ENCODE results near the gene CPNE1. TPM values are rescaled to one million over a fixed set of nuclear protein-coding genes. Genes with fewer than 3 reads are reported as not detected.
A peak's percentile ranks its signal among the peaks of the same experiment; 100 is the strongest.

Gene CPNE1
- total and polyA plus RNA-seq, 11 donors, result 25.7 to 75.6 (median 56.0) TPM

GRCh38 chr20:35602851-35603495 lies 61.7 kb downstream of the CPNE1 start:
- H3K4me1 ChIP-seq, result peaks cover 3 to 19% (median 15%) of the 10 kb centered on the region in 12 donors
- no peak overlapping the region for H3K27ac ChIP-seq
- H3K27me3 ChIP-seq, result peaks cover 0 to 35% (median 13%) of the 10 kb centered on the region in 9 donors
- WGBS, 4 donors, result 93 to 96% (median 95%) methylated on average over 14 to 15 of the region's 15 CpGs
- no peak overlapping the region for H3K4me3 ChIP-seq
- no peak for TF ChIP-seq POLR2A (IDR thresholded peaks at IDR 0.05)
- no peak for TF ChIP-seq CTCF (IDR thresholded peaks at IDR 0.05)
- H3K36me3 ChIP-seq, result no peaks in the 10 kb centered on the region
- no peak for ATAC-seq
- intact Hi-C loops (cut with DNase I), result loop anchor here in 6 of 10 donors (5.0 to 10.0 kb wide), 4 partner anchors 59 to 284 kb away; partner anchors contain the start of genes CPNE1 (in 1 of the 6) and RBM12 (in 1 of the 6)
- no peak for DNase-seq
- H3K9me3 ChIP-seq, result no peaks in the 10 kb centered on the region

- Histone ChIP-seq H3K27ac (no peak overlapping the region), H3K9me3 (no peaks in the 10 kb centered on the region), H3K4me1 (peaks cover 3 to 19% (median 15%) of the 10 kb centered on the region in 12 donors), H3K36me3 (no peaks in the 10 kb centered on the region), H3K4me3 (peak overlapping the region; percentile 21 to 63 (median 52)), H3K27me3 (peaks cover 0 to 35% (median 13%) of the 10 kb centered on the region in 9 donors)
- intact Hi-C loops (cut with DNase I), result loop anchor here in 6 of 10 donors (5.0 to 10.0 kb wide), 4 partner anchors 60 to 285 kb away; partner anchors contain the start of genes CPNE1 (in 1 of the 6) and RBM12 (in 1 of the 6)
- no peak for DNase-seq
- no peak for ATAC-seq
- 26 to 52% (median 37%) methylated on average over 15 to 30 of the region's 30 CpGs for WGBS, 4 donors
- no peak for TF ChIP-seq POLR2A (IDR thresholded peaks at IDR 0.05)
- no peak for TF ChIP-seq CTCF (IDR thresholded peaks at IDR 0.05)
Measured at GRCh38 chr20:35601990-35602389, 62.7 kb downstream of the CPNE1 start.

DNA sequence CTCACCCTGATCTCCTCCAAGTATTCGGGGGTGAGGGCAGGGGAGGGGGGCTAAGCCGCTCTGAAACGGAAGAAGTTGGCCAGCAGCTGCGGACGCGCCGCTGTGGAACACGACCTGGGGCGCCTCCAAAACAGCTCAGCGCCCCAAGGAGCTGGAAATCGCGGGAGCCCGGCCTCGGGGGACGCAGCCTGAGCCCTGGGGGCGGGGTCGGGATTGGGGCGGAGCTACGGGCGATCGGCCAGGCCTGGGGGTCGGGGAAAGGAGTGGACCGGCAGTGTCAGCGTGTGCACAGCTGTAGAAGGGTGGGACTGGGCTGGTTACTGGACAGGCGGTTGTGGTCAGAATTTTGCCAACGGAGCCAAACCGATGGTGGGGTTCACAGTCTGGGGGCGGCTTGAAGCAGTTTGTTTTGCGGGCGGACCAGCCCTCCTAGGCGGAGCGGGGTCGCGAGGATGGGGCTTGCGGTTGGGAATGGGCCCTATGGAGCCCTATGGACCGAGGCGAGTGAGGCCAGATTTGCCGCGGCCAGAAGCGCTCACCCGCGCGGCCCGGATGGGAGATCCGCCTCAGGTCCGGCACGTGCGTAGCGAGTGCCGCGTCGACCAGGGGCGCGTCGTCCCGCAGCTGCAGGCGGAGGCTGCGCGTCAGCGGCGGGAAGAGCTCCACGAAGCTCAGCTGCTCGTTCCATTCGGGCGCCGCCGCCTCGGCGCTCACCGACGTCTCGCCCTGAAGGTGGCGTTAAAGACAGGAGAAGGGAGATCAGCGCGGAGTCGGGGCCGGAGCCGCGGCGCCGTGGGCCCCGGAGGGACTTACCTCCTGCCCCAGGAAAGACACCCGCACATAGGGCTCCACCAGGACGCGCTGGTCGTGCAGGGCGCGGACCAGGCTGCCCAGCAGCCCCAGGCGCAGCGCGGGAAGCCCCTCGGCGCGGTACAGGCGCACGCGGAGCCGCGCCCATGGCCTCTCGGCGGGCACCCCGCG lies 63.4 kb downstream of the CPNE1 start:
- intact Hi-C loops (cut with DNase I), result loop anchor here in 6 of 10 donors (5.0 to 10.0 kb wide), 4 partner anchors 61 to 286 kb away; partner anchors contain the start of genes CPNE1 (in 1 of the 6) and RBM12 (in 1 of the 6)
- peak; percentile 24 to 73 (median 48) for TF ChIP-seq CTCF (IDR thresholded peaks at IDR 0.05)
- TF ChIP-seq POLR2A (IDR thresholded peaks at IDR 0.05), result no peak
- H3K27ac ChIP-seq, result no peak overlapping the region

More for the DNA sequence above, 63.4 kb downstream of the CPNE1 start:
- H3K27me3 ChIP-seq, result peaks cover 0 to 35% (median 13%) of the 10 kb centered on the region in 9 donors
- ATAC-seq (peak; percentile 76 to 91 (median 86)), DNase-seq (peak; percentile 63 to 89 (median 78))
- no peaks in the 10 kb centered on the region for H3K9me3 ChIP-seq
- peak overlapping the region; percentile 21 to 63 (median 52) for H3K4me3 ChIP-seq
- peaks cover 3 to 19% (median 15%) of the 10 kb centered on the region in 12 donors for H3K4me1 ChIP-seq
- no peaks in the 10 kb centered on the region for H3K36me3 ChIP-seq
- WGBS, 4 donors, result 0 to 1% (median 1%) methylated on average over 43 to 103 of the region's 103 CpGs
